GM21515 (cell line): ENCODE results near the gene NACC1.

Experiments
- ATAC-seq: cut with Tn5 transposase; IDR thresholded peaks from one replicate; pipeline ENCODE4 v1.9.1; 2021; ENCODE audit not compliant: unreplicated experiment

NACC1 gene

GRCh38 chr19:13099073-13099999, 18.7 kb upstream of the NACC1 start:
- ATAC-seq: no peak

- ATAC-seq: no peak
These were observed 18.0 kb upstream of the NACC1 start for GRCh38 chr19:13100031-13100588.

GRCh38 chr19:13100841-13101589, 17.0 kb upstream of the NACC1 start:
- ATAC-seq: no peak

GRCh38 chr19:13101590-13102415, 16.3 kb upstream of the NACC1 start:
- ATAC-seq: no peak

- ATAC-seq: no peak
These were observed 15.7 kb upstream of the NACC1 start for GRCh38 chr19:13102416-13102665.

GRCh38 chr19:13102666-13103580, 15.1 kb upstream of the NACC1 start, which contains the start of gene LYL1:
TSS of gene LYL1 (minus strand) at chr19:13102858. CDS start at chr19:13101171, 1,687 bp downstream.
- ATAC-seq: peak; percentile 32

- no peak for ATAC-seq
These were observed 14.3 kb upstream of the NACC1 start for GRCh38 chr19:13103581-13104359.

- no peak for ATAC-seq
These were observed 13.7 kb upstream of the NACC1 start for GRCh38 chr19:13104360-13104847.

GRCh38 chr19:13104848-13105711, 13.0 kb upstream of the NACC1 start:
- ATAC-seq: no peak

GRCh38 chr19:13109361-13110098, 8.5 kb upstream of the NACC1 start:
- no peak for ATAC-seq

GRCh38 chr19:13110099-13110610, 7.9 kb upstream of the NACC1 start:
- ATAC-seq: no peak

- ATAC-seq: no peak
These were observed 5.5 kb upstream of the NACC1 start for GRCh38 chr19:13112555-13112954.

- no peak for ATAC-seq
These were observed 2.2 kb upstream of the NACC1 start for GRCh38 chr19:13115936-13116281.

- peak; percentile 48 for ATAC-seq
These were observed 1.5 kb upstream of the NACC1 start, which contains the start of gene TRMT1 for GRCh38 chr19:13116282-13117175. TSS of gene TRMT1 (minus strand) at chr19:13116740. CDS start at chr19:13116399, 341 bp downstream.

GRCh38 chr19:13117176-13117771, 790 bp upstream of the NACC1 start:
- ATAC-seq: no peak
